Heart left ventricle (tissue), 16 donors: ENCODE measurements around the gene OTUD7B. TPM values are rescaled to one million over a fixed set of nuclear protein-coding genes. Genes with fewer than 3 reads are reported as not detected.
A peak's percentile ranks its signal among the peaks of the same experiment; 100 is the strongest.
"Not testable (repeated sequence)": the region's sequence is repeated elsewhere in the genome, so short reads cannot be mapped to it uniquely, and the experiment has no call there.

Experiments used
- ATAC-seq, 4 donors: fragments of 200-7000 bp; cut with Tn5 transposase; one replicate each; pipeline ENCODE4 v1.9.1; 2020 to 2022; ENCODE audit warnings: moderate library complexity in 4 of 4, mild to moderate bottlenecking in 3 of 4, moderate number of reproducible peaks in 1 of 4
- DNase-seq, 5 donors: peaks; one replicate each; pipeline ENCODE4 v3.0.0-alpha.2; 2020
- H3K27ac ChIP-seq, 12 donors: fragments of 200-600 bp; sonication (generic) in 4 of 12; one replicate each; pipeline versions ENCODE4 v1.5.0 to v1.8.0; 2016 to 2022; ENCODE audit warnings: mild to moderate bottlenecking in 2 of 12
- H3K27me3 ChIP-seq, 9 donors: fragments of 200-600 bp; sonication (generic) in 2 of 9; one replicate each; pipeline versions ENCODE4 v1.5.1 to v1.8.0; 2016 to 2022; ENCODE audit warnings: mild to moderate bottlenecking in 3 of 9
- H3K36me3 ChIP-seq, 9 donors: fragments of 200-600 bp; sonication (generic) in 2 of 9; one replicate each; pipeline versions ENCODE4 v1.5.0 to v1.8.0; 2018 to 2022; ENCODE audit warnings: mild to moderate bottlenecking in 2 of 9
- H3K4me1 ChIP-seq, 12 donors: fragments of 200-600 bp; sonication (generic) in 4 of 12; one replicate each; pipeline versions ENCODE4 v1.5.0 to v1.8.0; 2016 to 2022; ENCODE audit warnings: mild to moderate bottlenecking in 3 of 12
- H3K4me3 ChIP-seq, 12 donors: fragments of 200-600 bp; sonication (generic) in 4 of 12; one replicate each; pipeline versions ENCODE4 v1.5.0 to v1.8.0; 2017 to 2022; ENCODE audit warnings: mild to moderate bottlenecking in 9 of 12, moderate library complexity in 4 of 12
- H3K9me3 ChIP-seq, 12 donors: fragments of 200-600 bp; sonication (generic) in 4 of 12; one replicate each; pipeline versions ENCODE4 v1.5.0 to v1.8.0; 2016 to 2022; ENCODE audit warnings: mild to moderate bottlenecking in 1 of 12
- CTCF ChIP-seq, 12 donors: fragments of 200-600 bp; sonication (generic) in 4 of 12; IDR thresholded peaks; one replicate each; pipeline versions ENCODE4 v1.5.0 to v1.8.0; 2018 to 2022; ENCODE audit warnings: antibody characterized with exemption in 12 of 12, mild to moderate bottlenecking in 5 of 12
- POLR2A ChIP-seq, 2 donors: fragments of 450-650 bp; IDR thresholded peaks; one replicate each; pipeline ENCODE4 v1.6.1; 2017; ENCODE audit warnings: antibody characterized with exemption in 2 of 2, mild to moderate bottlenecking in 2 of 2, moderate library complexity in 2 of 2
- WGBS, 4 donors: extraction: QIAGEN DNeasy Blood & Tissue Kit in 2 of 4; methylation state at CpG; one replicate each; pipeline versions ENCODE4 v1.1.5 to v1.1.7; 2013 to 2018; 5-methylcytosine and 5-hydroxymethylcytosine counted together
- intact Hi-C, 10 donors: fragments of 100-400 bp; cut with DNase I; formaldehyde crosslinking; loops; one replicate each; pipeline versions ENCODE4 v1.11.1 to v1.14.2; 2022
- polyA plus RNA-seq, 2 donors: library from polyadenylated mRNA; stranded (reverse); fragments of 200-250 nt; gene quantifications; one replicate each; pipeline ENCODE4 v1.2.3, GENCODE V29; 2013
- total RNA-seq, 9 donors: library from RNA; depleted of rRNA in 2 of 9; stranded (reverse); fragments of >200 nt in 2 of 9; fragmentation: NEBNext Ultra II Directional in 3 of 9; extraction: Animal tissue kit (Norgen Biotek cat#: 25700) in 3 of 9; gene quantifications; one replicate each; pipeline versions ENCODE4 v1.1.0 to v1.2.4, GENCODE V29; 2016 to 2023
- donor health status: ischemic (EF 13 %, LVEDD 7.1; RV severe dilation, severe dysfunction).
- donor health status: healthy with polysubstance abuse.
- donor health status: DM: no; HTN: yes; CAD: no.
- donor health status: DM: no; HTN: no; CAD: no.
- donor health status: ischemic (EF 25% LVEDD 6.9; RV normal size, moderate dysfunction).
- donor health status: ischemic (EF 25% LVEDD 5.7; RV mildly dilated, moderate dysfunction).
- donor health status: healthy.
- donor health status: DM: yes; HTN: yes; CAD: no.
- donor health status: ischemic (EF 35%, LVEDD 5.7; RV mildly dilated, moderate dysfunction).
- donor health status: nonischemic (EF 11% LVEDD 7.7; RV severe dilation, severe dysfunction).
- donor health status: DM: yes; HTN: yes; CAD: no.
- donor health status: PGD.
- donor health status: ischemic (EF 29% LVEDD 5.4; RV normal size, mild dysfunction).
- donor health status: nonischemic (EF 23%, LVEDD 6.1; RV moderate dilation, normal function).

OTUD7B gene
- total and polyA plus RNA-seq, 11 donors: 8.1 to 36.2 (median 24.7) TPM

- TF ChIP-seq CTCF (IDR thresholded peaks at IDR 0.05): no peak
- no peaks in the 10 kb centered on the region for H3K27me3 ChIP-seq
Measured at GRCh38 chr1:149945206-149945605, 65.3 kb downstream of the OTUD7B start.

DNA sequence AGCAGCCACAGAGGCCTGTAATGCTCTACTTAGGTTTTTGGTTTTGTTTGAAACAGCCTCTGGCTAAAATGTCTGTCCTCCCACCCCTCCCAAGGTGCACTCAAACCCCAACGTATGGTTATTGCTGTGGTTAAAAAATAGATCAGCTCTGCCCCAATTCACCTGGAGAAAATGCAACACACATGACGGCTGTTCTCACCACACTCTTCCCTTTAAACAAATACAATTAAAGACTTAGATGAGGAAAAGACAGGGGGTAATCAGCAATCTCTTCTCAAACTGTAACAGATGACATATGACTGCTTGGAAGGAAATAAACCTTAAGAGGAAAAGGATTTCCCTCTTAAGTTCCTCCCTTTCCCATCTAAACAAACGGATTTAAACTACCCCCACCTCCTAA, 67.6 kb downstream of the OTUD7B start:
- H3K36me3 ChIP-seq: peaks cover 0 to 45% (median 38%) of the 10 kb centered on the region in 9 donors

More at GRCh38 chr1:149945206-149945605, 65.3 kb downstream of the OTUD7B start:
- Histone ChIP-seq H3K27ac (no peak overlapping the region), H3K9me3 (no peaks in the 10 kb centered on the region), H3K4me3 (no peak overlapping the region), H3K4me1 (peaks cover 0 to 13% (median 5%) of the 10 kb centered on the region in 12 donors), H3K36me3 (peaks cover 0 to 69% (median 60%) of the 10 kb centered on the region in 9 donors)
- intact Hi-C loops: no loop called here
- WGBS, 4 donors: 87 to 93% (median 91%) methylated on average over 4 of the region's 4 CpGs
- DNase-seq: no peak
- ATAC-seq: no peak

DNA sequence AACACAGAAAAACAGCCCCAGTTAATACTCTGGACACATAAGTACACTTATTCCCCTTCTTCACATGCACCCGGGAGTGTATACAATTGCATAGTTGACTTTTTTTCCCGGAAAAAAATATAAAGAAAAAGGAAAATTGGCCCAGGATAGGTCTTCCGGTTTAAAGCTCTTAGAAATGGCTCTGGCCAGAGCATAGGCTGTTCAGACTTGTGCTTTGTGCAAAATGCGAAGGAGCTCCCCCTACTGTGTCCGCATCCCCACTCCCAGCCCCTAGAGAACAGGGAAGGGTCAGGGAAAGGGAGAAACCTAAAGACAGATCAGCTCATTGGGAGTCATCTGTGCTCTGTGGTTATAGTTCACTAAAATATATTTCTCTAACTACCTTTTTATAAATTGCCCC, 68.3 kb downstream of the OTUD7B start:
- TF ChIP-seq CTCF (IDR thresholded peaks at IDR 0.05) (peak in 9 of 12 donors; percentile 21 to 61 (median 51)), POLR2A (IDR thresholded peaks at IDR 0.05) (no peak)
- DNase-seq: peak in 2 of 5 donors; percentile 40 to 44
- intact Hi-C loops: no loop called here
- peaks cover 0 to 39% (median 36%) of the 10 kb centered on the region in 9 donors for H3K36me3 ChIP-seq
- 19 to 35% (median 24%) methylated on average over 5 of the region's 5 CpGs for WGBS, 4 donors
- H3K27ac ChIP-seq: peak overlapping the region in 8 of 12 donors; percentile 6 to 44 (median 27)
- H3K4me3 ChIP-seq: no peak overlapping the region
- ATAC-seq: peak in 3 of 4 donors; percentile 25 to 51 (median 43)
- H3K9me3 ChIP-seq: no peaks in the 10 kb centered on the region
- no peaks in the 10 kb centered on the region for H3K27me3 ChIP-seq
- H3K4me1 ChIP-seq: peaks cover 0 to 39% (median 28%) of the 10 kb centered on the region in 12 donors

More for the DNA sequence above, 67.6 kb downstream of the OTUD7B start:
- H3K9me3 ChIP-seq: no peaks in the 10 kb centered on the region
- ATAC-seq (no peak), DNase-seq (no peak)
- TF ChIP-seq CTCF (IDR thresholded peaks at IDR 0.05) (no peak), POLR2A (IDR thresholded peaks at IDR 0.05) (no peak)
- no peaks in the 10 kb centered on the region for H3K27me3 ChIP-seq
- no peak overlapping the region for H3K4me3 ChIP-seq
- WGBS, 4 donors: 33 to 43% (median 39%) methylated on average over 3 of the region's 3 CpGs
- peak overlapping the region in 7 of 12 donors; percentile 6 to 44 (median 20) for H3K27ac ChIP-seq
- H3K4me1 ChIP-seq: peaks cover 0 to 32% (median 22%) of the 10 kb centered on the region in 12 donors
- intact Hi-C loops: no loop called here

DNA sequence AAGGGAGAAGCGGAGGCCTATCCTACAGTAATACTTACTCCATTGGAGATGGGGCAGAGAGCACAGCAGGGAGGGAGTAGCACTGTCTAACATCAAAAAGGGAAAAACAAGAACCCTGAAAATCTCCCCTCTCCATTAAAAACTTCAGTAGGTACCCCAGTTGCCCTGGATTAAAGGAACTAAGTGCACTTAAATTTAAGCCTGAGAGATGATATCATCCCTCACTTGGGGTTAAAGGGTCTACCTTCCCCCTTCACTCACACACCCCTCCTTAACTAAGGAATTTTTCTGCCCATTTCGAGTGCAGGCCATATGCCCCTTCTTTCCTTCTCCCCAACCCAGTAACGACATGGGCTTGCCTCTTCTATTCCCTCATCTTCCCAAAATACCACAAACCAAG, 70.1 kb downstream of the OTUD7B start:
- ATAC-seq (no peak), DNase-seq (no peak)
- H3K27me3 ChIP-seq: no peaks in the 10 kb centered on the region
- TF ChIP-seq CTCF (IDR thresholded peaks at IDR 0.05) (no peak), POLR2A (IDR thresholded peaks at IDR 0.05) (no peak)
- WGBS, 4 donors: 86 to 94% (median 89%) methylated on average over 3 of the region's 3 CpGs
- H3K27ac ChIP-seq: peak overlapping the region in 4 of 12 donors; percentile 81 to 88 (median 84)
- H3K4me3 ChIP-seq: no peak overlapping the region
- intact Hi-C loops: no loop called here
- peaks cover 0 to 21% (median 18%) of the 10 kb centered on the region in 9 donors for H3K36me3 ChIP-seq
- H3K9me3 ChIP-seq: no peaks in the 10 kb centered on the region
- peaks cover 0 to 55% (median 38%) of the 10 kb centered on the region in 12 donors for H3K4me1 ChIP-seq

DNA sequence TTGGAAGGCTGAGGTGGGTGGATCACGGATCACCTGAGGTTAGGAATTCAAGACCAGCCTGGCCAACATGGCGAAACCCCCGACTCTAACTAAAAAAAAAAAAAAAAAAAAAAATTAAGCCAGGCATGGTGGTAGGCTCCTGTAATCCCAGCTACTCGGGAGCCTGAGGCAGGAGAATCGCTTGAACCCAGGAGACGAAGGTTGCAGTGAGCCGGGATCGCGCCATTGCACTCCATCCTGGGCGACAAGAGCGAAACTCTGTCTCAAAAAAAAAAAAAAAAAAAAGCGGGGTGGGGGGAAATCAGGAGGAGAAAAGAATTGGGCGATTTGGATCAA, 71.9 kb downstream of the OTUD7B start:
- Histone ChIP-seq H3K27ac (peak overlapping the region in 11 of 12 donors; percentile 68 to 91 (median 82)), H3K4me3 (peak overlapping the region in 9 of 12 donors; percentile 20 to 54 (median 37)), H3K4me1 (peaks cover 0 to 55% (median 38%) of the 10 kb centered on the region in 12 donors)
- H3K36me3 ChIP-seq, DNase-seq, H3K9me3 ChIP-seq, H3K27me3 ChIP-seq: not testable (repeated sequence)
- intact Hi-C loops: loop anchor here in 2 of 10 donors (1.0 to 5.0 kb wide), 2 partner anchors 41 to 50 kb away; partner anchors contain the start of gene BOLA1 (in 1 of the 2)
- 49 to 63% (median 51%) methylated on average over 13 of the region's 13 CpGs for WGBS, 4 donors
- peak in 2 of 4 donors; percentile 7 to 14 for ATAC-seq
